Activated naive CD8-positive, alpha-beta T cell treated with anti-CD3 and anti-CD28 coated beads, Interleukin-2, amount 50 U/mL, for 16 hours (primary cell): ENCODE measurements around the gene TCERG1L.

Experiments used
- DNase-seq: peaks from one replicate; pipeline ENCODE4 v3.0.0-alpha.2; 2020; ENCODE audit warnings: low read depth, low spot score

TCERG1L gene

DNA sequence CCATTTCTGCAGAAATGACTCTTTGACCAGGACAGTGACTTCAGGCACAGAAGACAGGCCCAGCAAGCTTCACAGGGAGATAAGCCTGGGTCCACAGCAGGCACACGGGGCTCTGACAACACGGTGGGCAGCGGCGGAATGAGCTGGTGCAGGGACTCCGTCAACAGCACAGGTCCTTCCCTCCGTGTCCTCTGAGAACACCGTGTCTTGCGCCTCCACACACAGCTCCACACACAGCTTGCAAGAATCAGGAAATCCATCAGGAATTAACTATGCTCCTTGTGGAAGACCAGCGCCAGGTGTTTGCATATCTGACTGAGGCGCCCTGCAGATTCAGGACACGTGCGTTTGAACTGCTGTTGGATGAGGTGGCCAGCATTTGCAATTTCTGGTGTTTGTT lies 39.6 kb downstream of the TCERG1L start:
- no peak for DNase-seq

DNA sequence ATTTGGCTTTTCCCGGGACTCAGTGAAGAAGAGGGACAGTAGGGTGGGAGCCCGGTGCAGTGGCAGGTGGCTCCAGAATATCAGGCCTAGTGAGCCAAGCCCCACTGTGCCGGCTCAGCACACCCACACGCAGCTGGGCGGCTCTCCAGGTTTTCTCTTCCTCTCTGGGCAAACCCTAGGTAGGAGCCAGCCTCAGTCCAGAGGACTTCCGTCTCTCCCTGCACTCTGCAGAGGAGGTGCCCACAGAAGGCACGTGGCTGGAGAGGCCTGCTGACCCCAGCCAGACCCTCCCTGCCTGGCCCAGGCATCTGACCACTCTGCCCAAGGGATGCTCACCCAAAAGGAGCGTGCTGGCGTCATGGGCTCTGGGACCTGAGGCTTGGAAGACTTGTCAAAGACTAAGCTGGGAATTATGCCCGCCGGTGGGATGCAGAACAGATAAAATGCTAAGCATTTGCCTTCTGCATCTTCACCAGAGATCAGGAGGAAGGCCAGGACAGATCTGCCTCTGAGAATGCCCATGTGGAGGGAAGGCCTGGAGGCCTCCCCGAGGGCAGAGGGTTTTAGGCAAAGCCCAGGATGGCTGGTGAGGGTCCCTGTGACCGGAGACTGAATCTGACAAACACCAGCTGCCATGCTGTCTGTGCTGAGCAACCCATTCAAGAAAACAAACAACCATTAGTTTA lies 40.2 kb downstream of the TCERG1L start:
- no peak for DNase-seq

DNA sequence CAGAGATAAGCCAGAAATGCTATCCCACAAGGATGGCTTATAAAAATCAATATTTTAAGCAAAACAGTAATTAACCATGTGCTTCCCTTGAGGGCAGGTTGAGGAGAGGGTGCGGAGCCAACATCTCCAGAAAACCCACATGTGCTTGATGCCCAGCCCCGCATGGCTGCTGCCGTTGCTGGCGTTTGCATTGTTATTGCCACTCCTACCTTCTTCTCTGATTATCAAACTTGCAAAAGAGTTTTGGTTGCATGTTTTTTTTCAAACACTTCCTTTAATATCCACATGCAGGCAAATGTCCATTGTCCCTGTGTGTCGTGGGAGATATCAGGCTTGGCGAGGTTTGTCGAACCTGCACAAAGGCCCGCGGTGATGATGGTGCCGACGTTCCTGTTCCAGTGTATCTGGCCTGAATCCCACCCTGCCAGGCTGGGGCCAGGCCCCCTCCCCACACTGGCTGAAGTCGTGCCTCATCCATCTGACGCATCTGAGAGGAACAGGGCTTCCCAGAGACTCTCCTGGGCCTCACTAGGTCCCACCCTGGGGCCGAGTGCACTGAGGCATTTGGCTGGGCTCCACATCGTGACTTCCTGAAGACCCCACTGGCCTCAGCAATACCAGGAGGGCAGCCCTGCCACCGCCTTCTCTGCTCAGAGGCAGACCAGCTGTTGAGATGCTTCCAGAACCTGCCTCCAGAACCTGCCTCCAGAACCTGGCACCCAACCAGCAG lies 40.9 kb downstream of the TCERG1L start:
- no peak for DNase-seq

DNA sequence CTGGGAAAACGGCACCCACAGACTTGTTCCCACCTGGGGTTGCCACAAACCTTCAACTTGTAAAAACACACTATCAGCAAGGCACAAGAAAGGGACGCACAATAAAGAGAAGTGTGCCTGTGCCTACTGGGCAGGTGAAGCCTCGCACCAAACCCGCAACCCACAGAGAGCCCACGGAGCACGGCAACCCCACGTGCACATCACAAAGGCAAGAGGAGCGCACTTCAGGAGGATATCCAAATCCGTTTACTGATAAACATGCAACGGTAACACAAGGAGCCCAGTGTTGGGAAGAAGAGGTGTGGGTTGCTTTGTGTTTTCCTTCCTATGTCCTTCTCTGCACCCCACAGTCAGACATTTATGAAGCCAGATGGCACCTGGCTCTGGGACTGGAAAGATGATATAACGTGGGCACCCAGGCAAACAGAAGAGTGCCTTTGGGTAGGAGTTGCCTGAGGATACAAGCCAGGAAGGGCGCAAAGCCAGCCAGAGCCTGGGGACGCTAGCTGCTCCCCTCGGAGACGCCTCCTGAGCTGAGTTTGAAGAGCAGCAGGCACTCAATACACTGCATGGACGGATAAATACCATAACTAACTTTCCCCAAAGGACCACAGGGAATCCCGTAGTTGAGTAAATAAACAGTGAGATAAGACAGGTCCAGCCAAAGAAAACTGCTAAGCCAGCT lies 41.6 kb downstream of the TCERG1L start:
- no peak for DNase-seq

GRCh38 chr10:131267814-131268095 lies 43.8 kb downstream of the TCERG1L start:
- no peak for DNase-seq

GRCh38 chr10:131266936-131267813 lies 44.3 kb downstream of the TCERG1L start:
- no peak for DNase-seq

DNA sequence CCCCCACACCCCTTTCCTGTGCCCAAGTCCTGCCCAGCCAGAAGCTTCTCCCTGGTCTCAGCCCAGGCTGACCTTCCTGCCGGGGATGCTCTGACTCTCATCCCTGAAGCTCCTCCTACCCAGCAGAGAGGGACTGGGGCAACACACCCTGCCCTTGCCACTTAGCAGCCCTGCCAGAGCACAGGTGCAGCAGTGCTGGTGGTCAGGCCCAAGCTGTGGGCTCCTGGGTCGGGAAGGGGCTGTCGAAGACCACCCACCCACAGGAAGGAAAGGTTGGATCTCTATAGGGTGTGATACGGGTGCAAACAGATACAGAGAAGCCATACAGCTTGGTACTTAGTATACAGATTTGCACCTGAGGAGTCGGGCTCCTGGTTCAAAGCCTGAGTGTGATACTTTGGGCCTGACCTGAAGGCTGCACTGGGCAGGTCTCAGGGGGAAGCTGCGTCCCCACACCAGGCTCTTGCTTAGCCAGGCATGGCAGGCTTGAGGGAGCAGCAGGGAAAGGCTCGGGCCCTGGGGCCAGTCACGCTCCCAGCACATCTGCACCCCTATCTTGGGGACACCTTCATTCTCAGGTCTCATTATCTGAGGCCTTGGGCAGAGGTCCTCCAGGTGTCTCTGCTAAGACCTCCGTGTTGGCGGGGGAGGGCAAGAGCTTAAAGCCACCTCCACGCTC lies 47.3 kb downstream of the TCERG1L start:
- no peak for DNase-seq

DNA sequence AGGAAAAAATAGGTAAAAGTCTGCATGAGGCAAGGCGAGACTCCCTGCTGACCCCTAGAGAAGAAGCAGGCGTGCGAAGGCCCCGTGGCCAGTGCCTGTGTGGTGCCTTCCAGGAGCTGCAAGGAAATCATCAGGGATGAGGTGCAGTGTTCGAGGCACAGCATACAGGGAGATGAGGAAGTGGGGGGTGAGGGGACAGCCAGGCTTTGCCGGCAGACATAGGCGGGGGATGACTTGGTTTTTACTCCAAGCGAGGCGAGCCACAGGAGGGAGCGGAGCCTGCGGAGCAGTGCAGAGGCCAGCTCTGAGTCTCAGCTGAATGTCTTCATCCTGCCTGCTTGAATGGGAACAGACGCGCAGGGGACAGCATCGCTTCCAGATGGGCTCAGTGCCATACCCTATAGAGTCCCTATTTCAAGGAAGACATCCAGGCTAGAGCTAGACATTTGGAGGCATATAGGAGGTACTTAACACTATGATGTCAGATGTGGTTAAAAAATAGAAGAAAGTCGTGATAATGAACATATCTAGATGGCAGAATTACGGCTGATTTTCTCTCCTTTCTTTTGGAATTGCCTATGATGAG lies 49.5 kb downstream of the TCERG1L start:
- DNase-seq, result no peak

GRCh38 chr10:131260452-131261211 lies 50.9 kb downstream of the TCERG1L start:
- DNase-seq, result no peak

DNA sequence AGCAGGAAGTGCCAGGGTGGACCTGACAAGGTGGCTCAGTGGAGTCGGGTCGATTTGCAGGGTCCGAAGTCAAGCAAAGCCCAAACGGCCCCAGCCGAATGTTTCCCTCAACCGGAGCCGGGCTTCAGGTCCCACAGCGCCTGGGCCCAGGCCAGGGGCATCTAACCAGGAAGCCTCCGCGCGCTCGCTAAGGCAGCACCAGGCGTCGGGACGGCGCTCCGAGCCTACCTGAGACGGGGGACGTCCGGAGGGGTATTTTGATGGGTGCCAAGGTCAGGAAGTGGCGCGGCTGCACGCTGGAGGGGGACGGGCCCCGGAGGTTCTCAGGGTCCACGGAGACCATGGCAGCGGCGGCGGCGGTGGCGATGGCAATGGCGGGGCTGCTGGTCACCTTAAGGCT lies 51.5 kb downstream of the TCERG1L start:
- DNase-seq, result no peak

GRCh38 chr10:131259535-131259934 lies 52.0 kb downstream of the TCERG1L start:
- DNase-seq, result no peak

DNA sequence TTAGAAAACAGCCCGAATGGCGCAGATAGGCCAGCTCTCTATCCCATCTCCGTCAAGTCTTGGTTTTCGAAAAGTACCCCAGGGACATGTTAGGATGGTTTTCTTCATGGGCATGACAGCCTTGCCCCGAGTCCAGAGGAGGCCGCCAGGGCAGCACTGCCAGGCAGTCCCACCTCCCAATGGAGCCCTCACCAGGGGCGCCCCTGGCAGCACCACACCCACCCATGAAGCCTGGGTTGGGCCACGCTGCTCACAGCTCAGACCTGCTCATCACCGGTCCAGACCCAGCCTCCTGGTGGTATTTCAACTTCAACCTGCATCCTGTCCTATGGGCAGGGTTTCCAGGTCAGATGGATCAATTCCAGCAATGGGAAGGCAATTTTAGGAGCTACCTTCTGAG lies 53.3 kb downstream of the TCERG1L start:
- no peak for DNase-seq

DNA sequence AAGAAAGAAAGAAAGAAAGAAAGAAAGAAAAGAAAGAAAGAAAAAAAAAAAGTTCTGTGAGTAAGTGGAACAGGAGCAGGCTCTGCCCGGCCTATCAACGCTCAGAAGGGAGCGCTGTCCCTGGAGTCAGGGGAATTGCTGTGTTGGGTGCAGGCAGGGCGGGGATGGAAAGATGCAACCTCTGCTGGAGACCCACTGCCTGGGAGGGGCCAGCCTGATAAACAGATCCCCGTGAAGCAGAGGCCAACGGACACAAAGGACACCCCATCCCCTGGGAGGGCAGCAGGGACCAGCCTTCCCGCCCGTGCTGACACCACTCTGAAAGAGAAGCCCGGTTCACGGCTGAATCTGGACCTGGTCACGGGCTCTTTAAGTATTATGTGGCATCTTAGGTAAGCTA lies 54.5 kb downstream of the TCERG1L start:
- DNase-seq, result no peak

GRCh38 chr10:131254859-131255252 lies 56.7 kb downstream of the TCERG1L start:
- no peak for DNase-seq

DNA sequence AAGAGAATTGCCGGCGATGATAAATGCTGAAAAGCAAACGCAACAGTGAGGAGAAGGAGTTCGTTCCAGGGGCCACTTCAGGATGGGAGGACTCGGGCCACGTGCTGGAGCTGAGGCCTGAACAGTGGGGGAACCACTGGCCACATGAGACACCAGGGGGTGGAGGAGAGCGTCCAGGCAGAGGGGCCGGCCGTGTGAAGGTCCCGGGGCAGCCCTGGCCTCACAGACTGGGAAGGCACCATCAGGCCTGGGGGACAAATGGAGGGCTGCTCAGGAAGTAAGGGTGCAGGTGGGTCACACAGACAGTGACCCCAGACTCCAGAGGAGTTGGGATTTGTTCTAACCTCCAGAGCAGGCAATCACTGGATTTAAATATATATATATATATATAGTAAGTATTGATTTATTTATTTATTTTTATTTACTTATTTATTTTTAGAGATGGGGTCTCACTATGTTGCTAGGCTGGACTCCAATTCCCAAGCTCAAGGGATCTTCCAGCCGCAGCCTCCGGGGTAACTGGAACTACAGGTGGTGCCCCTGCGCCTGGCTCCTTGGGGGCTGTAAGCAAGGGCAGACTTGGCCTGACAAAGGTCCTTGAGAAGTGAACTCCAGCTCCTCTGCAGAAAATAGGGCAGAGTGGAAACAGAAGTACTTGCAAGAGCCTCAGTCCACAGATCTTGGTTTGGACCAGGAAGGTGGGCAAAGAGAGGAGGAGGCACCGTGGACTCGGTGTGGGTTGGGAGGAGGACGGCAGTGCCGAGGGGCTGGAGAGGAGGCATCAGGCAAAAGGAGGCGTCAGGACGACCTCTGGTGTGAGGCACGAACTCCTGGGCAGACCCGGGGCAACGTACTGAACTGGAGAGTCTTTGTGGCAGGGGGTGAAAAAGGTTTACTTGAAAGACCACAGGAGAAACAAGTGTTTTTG lies 57.3 kb downstream of the TCERG1L start:
- DNase-seq, result no peak

- DNase-seq, result no peak
These were observed 58.8 kb downstream of the TCERG1L start for GRCh38 chr10:131252567-131253276.

GRCh38 chr10:131251146-131251541 lies 60.4 kb downstream of the TCERG1L start:
- DNase-seq, result no peak

- no peak for DNase-seq
These were observed 60.9 kb downstream of the TCERG1L start for GRCh38 chr10:131250454-131251145.
